Measurements from ENCODE around the gene FBXL17. TPM values are rescaled to one million over a fixed set of nuclear protein-coding genes. Genes with fewer than 3 reads are reported as not detected.
A peak's percentile ranks its signal among the peaks of the same experiment; 100 is the strongest.

Gene FBXL17
- total and polyA plus RNA-seq, 12 donors = 5.9 to 47.4 (median 41.1) TPM

GRCh38 chr5:108367679-108368334 is 14.1 kb downstream of the FBXL17 start:
- intact Hi-C loops (cut with DNase I) = no loop called here
- no peak overlapping the region for H3K4me3 ChIP-seq
- H3K9me3 ChIP-seq = peaks cover 0 to 21% (median 3%) of the 10 kb centered on the region in 11 donors
- H3K36me3 ChIP-seq = peaks cover 0 to 38% (median 6%) of the 10 kb centered on the region in 9 donors
- no peak for TF ChIP-seq CTCF (IDR thresholded peaks at IDR 0.05)
- ATAC-seq (no peak), DNase-seq (no peak)
- no peak overlapping the region for H3K27ac ChIP-seq
- no peaks in the 10 kb centered on the region for H3K27me3 ChIP-seq
- 85 to 87% methylated on average over 8 of the region's 8 CpGs for WGBS, 2 donors
- H3K4me1 ChIP-seq = peaks cover 0 to 29% (median 0%) of the 10 kb centered on the region in 9 donors

- TF ChIP-seq CTCF (IDR thresholded peaks at IDR 0.05) = no peak
- peaks cover 0 to 29% (median 6%) of the 10 kb centered on the region in 9 donors for H3K4me1 ChIP-seq
- H3K4me3 ChIP-seq = no peak overlapping the region
- DNase-seq = no peak
- peaks cover 0 to 8% (median 0%) of the 10 kb centered on the region in 11 donors for H3K9me3 ChIP-seq
- intact Hi-C loops (cut with DNase I) = no loop called here
- H3K27ac ChIP-seq = peak overlapping the region in 4 of 10 donors; percentile 10 to 35 (median 22)
- H3K27me3 ChIP-seq = no peaks in the 10 kb centered on the region
- peaks cover 0 to 38% (median 6%) of the 10 kb centered on the region in 9 donors for H3K36me3 ChIP-seq
- ATAC-seq = peak in 3 of 8 donors; percentile 22 to 71 (median 49)
- WGBS, 2 donors = 61 to 67% methylated on average over 2 of the region's 2 CpGs
Observed at GRCh38 chr5:108366500-108366899, 15.4 kb downstream of the FBXL17 start.

- no peak overlapping the region for H3K4me3 ChIP-seq
- no peak for TF ChIP-seq CTCF (IDR thresholded peaks at IDR 0.05)
- no peak overlapping the region for H3K27ac ChIP-seq
- no peaks in the 10 kb centered on the region for H3K9me3 ChIP-seq
- no peak for DNase-seq
- no peaks in the 10 kb centered on the region for H3K27me3 ChIP-seq
- peaks cover 0 to 42% (median 6%) of the 10 kb centered on the region in 9 donors for H3K36me3 ChIP-seq
- ATAC-seq = no peak
- intact Hi-C loops (cut with DNase I) = no loop called here
- WGBS, 2 donors = 70 to 71% methylated on average over 2 of the region's 2 CpGs
- H3K4me1 ChIP-seq = peaks cover 0 to 15% (median 5%) of the 10 kb centered on the region in 9 donors
Observed at GRCh38 chr5:108361771-108362170, 20.1 kb downstream of the FBXL17 start.

GRCh38 chr5:108361239-108361638 is 20.7 kb downstream of the FBXL17 start:
- no peak for DNase-seq
- Histone ChIP-seq H3K9me3 (no peaks in the 10 kb centered on the region), H3K36me3 (peaks cover 0 to 39% (median 6%) of the 10 kb centered on the region in 9 donors), H3K4me1 (peaks cover 0 to 10% (median under 1%) of the 10 kb centered on the region in 9 donors), H3K27ac (no peak overlapping the region), H3K27me3 (no peaks in the 10 kb centered on the region), H3K4me3 (no peak overlapping the region)
- ATAC-seq = no peak
- intact Hi-C loops (cut with DNase I) = no loop called here
- TF ChIP-seq CTCF (IDR thresholded peaks at IDR 0.05) = no peak
- WGBS, 2 donors = 77 to 82% methylated on average over 3 of the region's 3 CpGs

All from heart right ventricle (tissue), 16 donors.